Esophagus squamous epithelium (tissue), 4 donors: ENCODE results near the gene THADA.

Source experiments
- CTCF ChIP-seq, 6 experiments: fragments of 450-650 bp in 4 of 6; fragments of 200-600 bp in 2 of 6; sonication (generic) in 2 of 6; IDR thresholded peaks; one replicate each; pipeline ENCODE4 v1.5.1; 2016 to 2019; ENCODE audit warnings: antibody characterized with exemption in 6 of 6, mild to moderate bottlenecking in 4 of 6, moderate library complexity in 4 of 6
- POLR2A ChIP-seq, 4 donors: fragments of 450-650 bp; IDR thresholded peaks; one replicate each; pipeline ENCODE4 v1.6.1; 2017; ENCODE audit warnings: antibody characterized with exemption in 4 of 4, mild to moderate bottlenecking in 4 of 4, moderate library complexity in 3 of 4

DNA sequence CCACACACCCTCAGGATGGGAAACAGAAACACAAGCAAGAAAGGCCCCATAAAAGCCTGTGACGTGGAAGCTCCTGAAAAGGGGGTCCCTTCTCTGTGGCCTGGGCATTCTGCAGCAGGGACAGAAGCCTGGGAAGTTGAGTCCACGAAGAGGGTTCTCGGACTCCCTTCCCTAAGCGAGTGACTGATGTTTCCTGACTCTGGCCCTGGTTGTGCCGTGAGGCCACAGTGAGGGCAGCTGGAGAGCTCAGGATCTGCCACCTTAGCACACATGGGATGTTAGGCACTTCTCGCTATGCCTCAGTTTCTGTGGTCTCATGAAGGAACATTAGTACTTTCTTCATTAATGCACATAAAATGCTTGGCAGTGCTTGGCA, 282.2 kb downstream of the THADA start:
- TF ChIP-seq CTCF (IDR thresholded peaks at IDR 0.05) (no peak), POLR2A (IDR thresholded peaks at IDR 0.05) (no peak)
